ENCODE measurements around the gene MAP3K7CL. TPM values are rescaled to one million over a fixed set of nuclear protein-coding genes. Genes with fewer than 3 reads are reported as not detected.

Gene MAP3K7CL
- total RNA-seq = 0.07 and 0.12 TPM in 2 replicates
- not detected in 2 replicates for polyA plus RNA-seq

GRCh38 chr21:29130270-29130969 is at the start of gene MAP3K7CL:
Gene MAP3K7CL (plus strand): TSS chr21:29130644. CDS start chr21:29133345, 2,701 bp downstream.
- Histone ChIP-seq H3K9me3 (ENCODE audit: low read depth) (no peaks in the 10 kb centered on the region), H3K4me3 (no peak within 1 kb of the TSS), H3K27me3 (no peaks in the 10 kb centered on the region), H3K36me3 (no peaks in the 10 kb centered on the region), H3K27ac (no peak within 1 kb of the TSS), H3K4me1 (ENCODE audit: low read depth) (no peaks in the 10 kb centered on the region)
- TF ChIP-seq, protein P1, sequence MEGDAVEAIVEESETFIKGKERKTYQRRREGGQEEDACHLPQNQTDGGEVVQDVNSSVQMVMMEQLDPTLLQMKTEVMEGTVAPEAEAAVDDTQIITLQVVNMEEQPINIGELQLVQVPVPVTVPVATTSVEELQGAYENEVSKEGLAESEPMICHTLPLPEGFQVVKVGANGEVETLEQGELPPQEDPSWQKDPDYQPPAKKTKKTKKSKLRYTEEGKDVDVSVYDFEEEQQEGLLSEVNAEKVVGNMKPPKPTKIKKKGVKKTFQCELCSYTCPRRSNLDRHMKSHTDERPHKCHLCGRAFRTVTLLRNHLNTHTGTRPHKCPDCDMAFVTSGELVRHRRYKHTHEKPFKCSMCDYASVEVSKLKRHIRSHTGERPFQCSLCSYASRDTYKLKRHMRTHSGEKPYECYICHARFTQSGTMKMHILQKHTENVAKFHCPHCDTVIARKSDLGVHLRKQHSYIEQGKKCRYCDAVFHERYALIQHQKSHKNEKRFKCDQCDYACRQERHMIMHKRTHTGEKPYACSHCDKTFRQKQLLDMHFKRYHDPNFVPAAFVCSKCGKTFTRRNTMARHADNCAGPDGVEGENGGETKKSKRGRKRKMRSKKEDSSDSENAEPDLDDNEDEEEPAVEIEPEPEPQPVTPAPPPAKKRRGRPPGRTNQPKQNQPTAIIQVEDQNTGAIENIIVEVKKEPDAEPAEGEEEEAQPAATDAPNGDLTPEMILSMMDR (IDR thresholded peaks at IDR 0.05; ENCODE audit: low read depth, low read length) = no peak
- DNase-seq (ENCODE audit: low read depth in 1 of 2, low spot score in 1 of 2) = peak in 1 of 2 donors; percentile 98

- Histone ChIP-seq H3K9me3 (ENCODE audit: low read depth) (no peaks in the 10 kb centered on the region), H3K4me1 (ENCODE audit: low read depth) (no peaks in the 10 kb centered on the region), H3K4me3 (no peak overlapping the region), H3K27me3 (no peaks in the 10 kb centered on the region), H3K36me3 (no peaks in the 10 kb centered on the region), H3K27ac (no peak overlapping the region)
- TF ChIP-seq, protein P1 (IDR thresholded peaks at IDR 0.05; ENCODE audit: low read depth, low read length) = no peak
- no peak for DNase-seq (ENCODE audit: low read depth in 1 of 2, low spot score in 1 of 2)
Observed at GRCh38 chr21:29082046-29082815, 48.2 kb upstream of the MAP3K7CL start.

DNA sequence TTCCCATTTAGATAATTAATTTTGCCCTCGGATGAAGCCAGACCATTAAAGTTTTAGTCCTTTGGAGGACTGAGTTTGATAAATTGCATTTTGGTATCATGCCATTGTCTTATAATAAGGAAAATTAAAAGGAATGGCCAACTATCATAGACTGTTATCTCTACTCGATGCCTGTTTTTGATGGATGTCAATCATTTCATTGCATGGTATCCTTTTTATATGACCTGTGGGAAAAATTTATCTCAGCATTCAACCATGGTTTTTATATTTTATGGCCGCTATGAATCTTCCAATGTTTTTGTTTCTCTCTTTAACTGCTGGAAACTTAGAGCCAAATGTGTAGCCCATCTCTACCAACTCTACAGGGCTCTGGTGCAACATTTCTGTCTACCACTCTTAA is 47.1 kb upstream of the MAP3K7CL start:
- Histone ChIP-seq H3K9me3 (ENCODE audit: low read depth) (no peaks in the 10 kb centered on the region), H3K27me3 (no peaks in the 10 kb centered on the region)
- TF ChIP-seq, protein P1 (IDR thresholded peaks at IDR 0.05; ENCODE audit: low read depth, low read length) = no peak

DNA sequence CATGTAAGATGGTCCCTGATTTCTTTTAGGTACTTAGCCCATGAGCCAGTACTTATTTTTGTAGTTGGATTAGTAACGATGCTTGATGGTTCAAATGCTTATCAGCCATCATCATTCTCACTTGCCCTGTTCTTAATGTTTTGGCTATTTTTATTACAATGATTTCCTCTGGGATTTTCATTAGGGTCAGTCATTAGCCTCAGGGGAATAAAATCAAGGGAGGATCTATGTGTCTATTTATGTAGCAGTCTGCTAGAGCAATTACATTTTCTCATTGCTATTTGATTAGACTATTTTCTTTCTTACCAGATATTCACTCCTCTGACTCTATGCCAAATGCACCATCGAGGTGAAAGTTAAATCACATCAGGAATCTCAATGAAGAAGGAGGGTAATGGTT is 46.1 kb upstream of the MAP3K7CL start:
- Histone ChIP-seq H3K27me3 (no peaks in the 10 kb centered on the region), H3K27ac (no peak overlapping the region), H3K4me3 (no peak overlapping the region), H3K4me1 (ENCODE audit: low read depth) (no peaks in the 10 kb centered on the region), H3K9me3 (ENCODE audit: low read depth) (no peaks in the 10 kb centered on the region), H3K36me3 (no peaks in the 10 kb centered on the region)
- no peak for DNase-seq (ENCODE audit: low read depth in 1 of 2, low spot score in 1 of 2)
- TF ChIP-seq, protein P1 (IDR thresholded peaks at IDR 0.05; ENCODE audit: low read depth, low read length) = no peak

More for the DNA sequence above, 47.1 kb upstream of the MAP3K7CL start:
- Histone ChIP-seq H3K27ac (no peak overlapping the region), H3K4me1 (ENCODE audit: low read depth) (no peaks in the 10 kb centered on the region), H3K4me3 (no peak overlapping the region), H3K36me3 (no peaks in the 10 kb centered on the region)
- DNase-seq (ENCODE audit: low read depth in 1 of 2, low spot score in 1 of 2) = no peak

GRCh38 chr21:29085106-29085752 is 45.2 kb upstream of the MAP3K7CL start:
- H3K9me3 ChIP-seq (ENCODE audit: low read depth) = no peaks in the 10 kb centered on the region
- no peaks in the 10 kb centered on the region for H3K36me3 ChIP-seq
- H3K27me3 ChIP-seq = no peaks in the 10 kb centered on the region
- no peak overlapping the region for H3K27ac ChIP-seq
- no peak overlapping the region for H3K4me3 ChIP-seq
- no peak for DNase-seq (ENCODE audit: low read depth in 1 of 2, low spot score in 1 of 2)
- TF ChIP-seq, protein P1 (IDR thresholded peaks at IDR 0.05; ENCODE audit: low read depth, low read length) = no peak
- H3K4me1 ChIP-seq (ENCODE audit: low read depth) = no peaks in the 10 kb centered on the region
